Esophagus squamous epithelium (tissue), 5 donors: ENCODE results near the gene SYNE3. TPM values are rescaled to one million over a fixed set of nuclear protein-coding genes. Genes with fewer than 3 reads are reported as not detected.
A peak's percentile ranks its signal among the peaks of the same experiment; 100 is the strongest.

Experiments
- DNase-seq: peaks from one replicate; lab custom pipeline; 2025; lab: John Stamatoyannopoulos, UW
- H3K27ac ChIP-seq, 4 donors: fragments of 200-600 bp; sonication (generic); one replicate each; pipeline ENCODE4 v1.5.1; 2016 to 2019; ENCODE audit warnings: mild to moderate bottlenecking in 1 of 4
- H3K27me3 ChIP-seq, 4 donors: fragments of 200-600 bp; sonication (generic); 1 replicate in 3 of 4; 2 replicates in 1 of 4; pipeline versions ENCODE4 v1.5.1 to v1.6.0; 2017 to 2021; ENCODE audit warnings: antibody characterized with exemption in 1 of 4
- H3K36me3 ChIP-seq, 3 donors: fragments of 200-600 bp; sonication (generic); one replicate each; pipeline ENCODE4 v1.5.1; 2016 to 2019
- H3K4me1 ChIP-seq, 3 donors: fragments of 200-600 bp; sonication (generic); one replicate each; pipeline ENCODE4 v1.5.1; 2017 to 2019
- H3K4me3 ChIP-seq, 4 donors: fragments of 200-600 bp; sonication (generic); 1 replicate in 3 of 4; 2 replicates in 1 of 4; pipeline ENCODE4 v1.5.1; 2016 to 2019; ENCODE audit warnings: mild to moderate bottlenecking in 2 of 4, moderate library complexity in 1 of 4
- H3K9me3 ChIP-seq, 3 donors: fragments of 200-600 bp; sonication (generic); one replicate each; pipeline ENCODE4 v1.5.1; 2016 to 2019
- POLR2A ChIP-seq, 4 donors: fragments of 450-650 bp; IDR thresholded peaks; one replicate each; pipeline ENCODE4 v1.6.1; 2017; ENCODE audit warnings: antibody characterized with exemption in 4 of 4, mild to moderate bottlenecking in 4 of 4, moderate library complexity in 3 of 4
- WGBS, 2 donors: methylation state at CpG; one replicate each; pipeline ENCODE4 v1.1.5; 2018; 5-methylcytosine and 5-hydroxymethylcytosine counted together
- intact Hi-C: fragments of 100-400 bp; cut with DNase I; formaldehyde crosslinking; loops from one replicate; pipeline ENCODE4 v1.15.0; 2022
- total RNA-seq, 4 donors: library from RNA; depleted of rRNA; stranded (reverse); fragments of >200 nt; gene quantifications; one replicate each; pipeline ENCODE4 v1.1.0, GENCODE V29; 2016
- TF ChIP-seq, protein P1 (sequence below), 6 experiments: fragments of 450-650 bp in 4 of 6; fragments of 200-600 bp in 2 of 6; sonication (generic) in 2 of 6; IDR thresholded peaks; one replicate each; pipeline ENCODE4 v1.5.1; 2016 to 2019; ENCODE audit warnings: antibody characterized with exemption in 6 of 6, mild to moderate bottlenecking in 4 of 6, moderate library complexity in 4 of 6
- donor health status: DM: yes; HTN: yes; CAD: no.

The SYNE3 gene, protein sequence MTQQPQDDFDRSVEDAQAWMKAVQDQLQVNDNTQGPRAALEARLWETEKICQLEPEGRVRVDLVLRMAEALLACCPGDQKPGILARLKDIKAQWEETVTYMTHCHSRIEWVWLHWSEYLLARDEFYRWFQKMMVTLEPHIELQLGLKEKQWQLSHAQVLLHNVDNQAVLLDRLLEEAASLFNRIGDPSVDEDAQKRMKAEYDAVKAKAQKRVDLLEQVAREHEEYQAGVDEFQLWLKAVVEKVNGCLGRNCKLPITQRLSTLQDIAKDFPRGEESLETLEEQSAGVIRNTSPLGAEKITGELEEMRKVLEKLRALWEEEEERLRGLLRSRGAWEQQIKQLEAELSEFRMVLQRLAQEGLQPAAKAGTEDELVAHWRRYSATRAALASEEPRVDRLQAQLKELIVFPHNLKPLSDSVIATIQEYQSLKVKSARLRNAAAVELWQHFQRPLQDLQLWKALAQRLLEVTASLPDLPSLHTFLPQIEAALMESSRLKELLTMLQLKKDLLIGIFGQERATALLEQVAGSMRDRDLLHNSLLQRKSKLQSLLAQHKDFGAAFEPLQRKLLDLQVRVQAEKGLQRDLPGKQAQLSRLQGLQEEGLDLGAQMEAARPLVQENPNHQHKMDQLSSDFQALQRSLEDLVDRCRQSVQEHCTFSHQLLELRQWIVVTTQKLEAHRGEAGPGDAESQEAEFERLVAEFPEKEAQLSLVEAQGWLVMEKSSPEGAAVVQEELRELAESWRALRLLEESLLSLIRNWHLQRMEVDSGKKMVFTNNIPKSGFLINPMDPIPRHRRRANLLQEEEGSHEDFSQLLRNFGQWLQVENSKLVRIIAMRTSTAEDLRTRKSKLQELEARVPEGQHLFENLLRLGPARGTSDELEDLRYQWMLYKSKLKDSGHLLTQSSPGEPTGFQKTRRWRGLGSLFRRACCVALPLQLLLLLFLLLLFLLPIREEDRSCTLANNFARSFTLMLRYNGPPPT
- total RNA-seq, result 10 to 100 TPM in 1 of 4 donors, 1 to 10 TPM in 3; 1.5 to 11.6 (median 5.5) TPM

DNA sequence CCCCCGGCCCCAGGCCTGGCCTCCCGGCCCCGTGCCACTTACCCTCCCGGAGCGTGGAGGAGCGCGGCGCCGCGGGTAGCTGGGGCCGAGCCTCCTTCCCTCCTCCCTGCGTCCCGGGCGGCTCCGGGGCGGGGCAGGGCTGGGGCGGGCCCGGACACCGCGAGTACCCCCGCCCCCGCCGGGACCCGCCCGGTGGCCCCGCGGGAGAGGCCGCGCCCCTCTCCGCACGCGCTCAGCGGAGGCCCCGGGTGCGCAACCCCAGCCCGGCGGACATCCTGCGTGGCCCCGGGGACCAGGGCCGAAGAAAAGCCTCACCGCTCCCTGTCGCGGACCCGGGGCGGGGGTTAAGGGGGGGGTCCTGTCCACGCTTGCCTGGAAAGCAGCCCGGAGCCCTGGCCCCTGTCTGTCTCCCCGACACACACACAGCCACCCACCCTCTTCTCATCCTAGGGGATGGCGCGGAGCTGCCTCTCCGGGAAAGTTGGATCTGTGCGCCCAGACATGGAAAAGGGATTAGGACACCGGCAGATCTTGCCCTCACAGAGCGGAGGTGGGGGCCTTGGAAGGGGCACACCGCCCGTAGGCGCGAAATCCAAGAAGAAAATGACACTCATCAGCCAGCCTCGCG is at the start of gene SYNE3:
TSS of gene SYNE3 (minus strand) at position 97 of the 628 bp plus-strand sequence. CDS start 40,829 bp downstream, outside the sequence.
- no peaks in the 10 kb centered on the region for H3K9me3 ChIP-seq
- TF ChIP-seq, protein P1, sequence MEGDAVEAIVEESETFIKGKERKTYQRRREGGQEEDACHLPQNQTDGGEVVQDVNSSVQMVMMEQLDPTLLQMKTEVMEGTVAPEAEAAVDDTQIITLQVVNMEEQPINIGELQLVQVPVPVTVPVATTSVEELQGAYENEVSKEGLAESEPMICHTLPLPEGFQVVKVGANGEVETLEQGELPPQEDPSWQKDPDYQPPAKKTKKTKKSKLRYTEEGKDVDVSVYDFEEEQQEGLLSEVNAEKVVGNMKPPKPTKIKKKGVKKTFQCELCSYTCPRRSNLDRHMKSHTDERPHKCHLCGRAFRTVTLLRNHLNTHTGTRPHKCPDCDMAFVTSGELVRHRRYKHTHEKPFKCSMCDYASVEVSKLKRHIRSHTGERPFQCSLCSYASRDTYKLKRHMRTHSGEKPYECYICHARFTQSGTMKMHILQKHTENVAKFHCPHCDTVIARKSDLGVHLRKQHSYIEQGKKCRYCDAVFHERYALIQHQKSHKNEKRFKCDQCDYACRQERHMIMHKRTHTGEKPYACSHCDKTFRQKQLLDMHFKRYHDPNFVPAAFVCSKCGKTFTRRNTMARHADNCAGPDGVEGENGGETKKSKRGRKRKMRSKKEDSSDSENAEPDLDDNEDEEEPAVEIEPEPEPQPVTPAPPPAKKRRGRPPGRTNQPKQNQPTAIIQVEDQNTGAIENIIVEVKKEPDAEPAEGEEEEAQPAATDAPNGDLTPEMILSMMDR (IDR thresholded peaks at IDR 0.05), result no peak
- TF ChIP-seq POLR2A (IDR thresholded peaks at IDR 0.05), result peak in 1 of 4 donors; percentile 43
- peaks cover 0 to 35% (median 0%) of the 10 kb centered on the region in 4 donors for H3K27me3 ChIP-seq
- 0 to 31% methylated on average over 5 to 14 of the region's 60 CpGs for WGBS, 2 donors
- no peak for DNase-seq
- H3K4me3 ChIP-seq, result peak within 1 kb of the TSS; percentile 51 to 85 (median 68)
- H3K27ac ChIP-seq, result peak within 1 kb of the TSS; percentile 75 to 93 (median 86)
- intact Hi-C loops, result no loop called here
- no peaks in the 10 kb centered on the region for H3K36me3 ChIP-seq
- peaks cover 54 to 93% (median 60%) of the 10 kb centered on the region in 3 donors for H3K4me1 ChIP-seq

DNA sequence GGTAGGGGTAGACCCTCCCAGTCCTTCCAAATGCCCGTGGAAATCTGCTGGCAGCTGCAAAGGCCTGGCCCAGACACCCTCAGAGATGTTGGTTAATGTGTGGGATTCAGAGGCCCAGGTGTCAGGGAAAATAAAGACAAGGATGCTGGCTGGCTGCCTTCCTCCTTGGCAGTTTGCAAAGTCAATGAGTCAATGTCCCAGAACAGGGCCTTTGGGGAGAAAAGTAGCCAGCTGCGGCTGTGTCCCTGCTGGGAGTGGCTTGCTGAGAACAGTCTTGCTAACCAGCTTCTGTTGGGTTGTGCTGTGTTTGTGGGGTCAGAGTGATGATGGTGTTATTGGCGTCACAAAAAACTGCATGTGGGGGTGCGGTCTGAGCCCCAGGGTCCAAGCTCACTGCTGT is 47.6 kb upstream of the SYNE3 start:
- DNase-seq, result no peak
- Histone ChIP-seq H3K27me3 (no peaks in the 10 kb centered on the region), H3K27ac (no peak overlapping the region), H3K4me1 (peaks cover 0 to 34% (median 4%) of the 10 kb centered on the region in 3 donors), H3K4me3 (no peak overlapping the region), H3K9me3 (no peaks in the 10 kb centered on the region), H3K36me3 (no peaks in the 10 kb centered on the region)
- WGBS, 2 donors, result 8 to 46% methylated on average over 2 to 3 of the region's 4 CpGs
- no peak for TF ChIP-seq POLR2A (IDR thresholded peaks at IDR 0.05)
- TF ChIP-seq, protein P1 (IDR thresholded peaks at IDR 0.05), result no peak
- intact Hi-C loops, result loop anchor here (5.0 kb wide), 1 partner anchor 428 kb away; no protein-coding TSS in a partner anchor

DNA sequence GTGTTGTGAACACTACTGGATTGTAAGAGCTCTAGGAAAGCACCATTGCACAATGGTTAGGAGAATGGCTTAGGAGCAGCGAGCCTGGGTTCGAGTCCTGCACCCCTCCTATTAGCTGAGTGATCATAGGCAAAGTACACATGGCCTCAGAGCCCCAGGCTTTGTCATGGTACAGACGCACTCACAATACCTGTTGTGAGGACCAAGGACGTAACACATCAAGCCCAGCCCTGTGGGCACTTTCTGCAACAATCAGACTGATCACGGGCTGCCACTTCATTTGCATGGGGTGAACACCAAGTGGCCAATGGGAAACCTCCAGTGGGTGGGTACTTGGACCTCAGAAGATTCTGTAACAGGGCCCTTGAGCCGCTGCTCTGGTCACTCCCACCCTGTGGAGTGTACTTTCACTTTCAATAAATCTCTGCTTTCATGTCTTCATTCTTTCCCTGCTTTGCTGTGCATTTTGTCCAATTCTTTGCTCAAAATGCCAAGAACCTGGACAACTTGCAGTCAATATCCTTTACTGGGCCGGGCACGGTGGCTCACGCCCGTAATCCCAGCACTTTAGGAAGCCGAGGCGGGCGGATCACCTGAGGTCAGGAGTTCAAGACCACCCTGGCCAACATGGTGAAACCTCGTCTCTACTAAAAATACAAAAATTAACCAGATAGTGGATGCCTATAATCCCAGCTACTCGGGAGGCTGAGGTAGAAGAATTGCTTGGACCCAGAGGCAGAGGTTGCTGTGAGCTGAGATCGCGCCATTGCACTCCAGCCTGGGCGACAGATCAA is 46.6 kb upstream of the SYNE3 start:
- H3K4me1 ChIP-seq, result peaks cover 0 to 37% (median 4%) of the 10 kb centered on the region in 3 donors
- H3K9me3 ChIP-seq, result no peaks in the 10 kb centered on the region
- intact Hi-C loops, result loop anchor here (5.0 kb wide), 1 partner anchor 429 kb away; no protein-coding TSS in a partner anchor
- H3K27me3 ChIP-seq, result no peaks in the 10 kb centered on the region
- peak overlapping the region in 1 of 4 donors; percentile 34 for H3K4me3 ChIP-seq
- TF ChIP-seq POLR2A (IDR thresholded peaks at IDR 0.05), result no peak
- TF ChIP-seq, protein P1 (IDR thresholded peaks at IDR 0.05), result no peak
- no peak for DNase-seq
- H3K27ac ChIP-seq, result no peak overlapping the region
- 54 to 64% methylated on average over 10 to 17 of the region's 18 CpGs for WGBS, 2 donors
- no peaks in the 10 kb centered on the region for H3K36me3 ChIP-seq

DNA sequence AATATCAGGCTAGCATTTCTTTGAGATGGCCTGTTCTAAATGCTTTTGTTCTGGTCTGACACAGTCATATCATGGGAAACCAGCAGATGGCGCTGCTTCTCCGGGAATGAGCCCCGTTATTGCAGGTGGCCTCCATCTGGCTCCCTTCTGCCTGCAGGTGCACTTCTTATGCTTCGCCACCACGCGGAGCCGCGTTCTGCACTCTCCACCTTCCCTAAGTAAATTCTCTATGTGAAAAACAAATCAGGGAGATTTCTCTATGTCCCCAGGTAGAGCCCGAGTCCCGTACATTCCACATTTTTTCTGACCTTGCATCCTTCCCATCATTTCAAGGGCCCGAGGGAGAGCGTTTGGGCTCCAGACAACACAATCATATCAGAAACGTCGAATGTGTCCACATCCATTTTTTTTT is 44.6 kb upstream of the SYNE3 start:
- intact Hi-C loops, result loop anchor here (5.0 kb wide), 1 partner anchor 431 kb away; no protein-coding TSS in a partner anchor
- Histone ChIP-seq H3K27ac (no peak overlapping the region), H3K36me3 (no peaks in the 10 kb centered on the region), H3K4me1 (peaks cover 0 to 37% (median 4%) of the 10 kb centered on the region in 3 donors), H3K4me3 (no peak overlapping the region), H3K27me3 (no peaks in the 10 kb centered on the region), H3K9me3 (no peaks in the 10 kb centered on the region)
- 11% methylated on average over 13 to 14 of the region's 14 CpGs for WGBS, 2 donors
- DNase-seq, result peak; percentile 21
- TF ChIP-seq, protein P1 (IDR thresholded peaks at IDR 0.05), result peak; percentile 94 to 99 (median 98)
- no peak for TF ChIP-seq POLR2A (IDR thresholded peaks at IDR 0.05)
